Measurements from ENCODE around the gene AACS. TPM values are rescaled to one million over a fixed set of nuclear protein-coding genes. Genes with fewer than 3 reads are reported as not detected.

Gene AACS
- total and polyA plus RNA-seq, 2 of the 4 experiments (the other 2 are of a cell fraction): 22.0 to 24.9 TPM

DNA sequence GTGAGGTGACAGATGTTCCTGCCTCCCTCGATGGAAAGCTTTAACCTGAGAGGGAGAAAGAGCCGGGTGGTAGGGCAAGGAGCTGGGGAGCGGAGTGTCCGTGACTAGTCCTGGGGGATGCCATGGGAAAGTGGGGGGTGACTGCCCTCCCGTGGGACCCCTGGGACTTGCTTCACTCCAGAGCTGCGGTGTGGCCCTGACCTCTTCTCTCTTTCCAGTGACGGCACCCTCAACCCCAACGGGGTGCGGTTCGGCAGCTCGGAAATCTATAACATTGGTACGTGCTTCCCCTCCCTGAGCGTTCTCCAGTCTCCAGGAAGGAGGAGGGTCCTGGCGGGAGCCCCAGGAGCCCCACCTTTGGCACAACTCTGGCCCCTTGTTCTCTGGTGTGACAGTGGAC is 69.3 kb downstream of the AACS start:
- Histone ChIP-seq H4K5ac (ENCODE audit: low read depth, low read length) (no peak overlapping the region), H3K23ac (ENCODE audit: low read depth, low read length) (no peak overlapping the region), H4K8ac (ENCODE audit: low read depth in 2 of 2, low read length in 2 of 2) (no peak overlapping the region), H3K36me3 (ENCODE audit: control insufficient read depth, insufficient read depth, low read length) (peaks cover 9% of the 10 kb centered on the region), H3K9me1 (ENCODE audit: insufficient read depth, low read length) (no peaks in the 10 kb centered on the region), H3K14ac (replicated peaks; ENCODE audit: low read depth, low read length) (no peak overlapping the region), H2AK9ac (replicated peaks; ENCODE audit: low read depth, low read length, poor library complexity) (no peak overlapping the region), H2BK15ac (ENCODE audit: low read depth, low read length) (no peak overlapping the region), H3K79me1 (ENCODE audit: low read depth in 1 of 2, low read length in 2 of 2) (no peaks in the 10 kb centered on the region), H4K91ac (ENCODE audit: insufficient read depth, low read depth, low read length) (no peak overlapping the region), H2BK20ac (ENCODE audit: low read depth, low read length) (no peak overlapping the region), H3K9ac (ENCODE audit: low read depth, low read length) (no peak overlapping the region), H3K4me1 (ENCODE audit: control insufficient read depth, insufficient read depth, low read length) (no peaks in the 10 kb centered on the region), H2AFZ (replicated peaks; ENCODE audit: low read length, poor library complexity) (no peak overlapping the region), H3K27me3 (ENCODE audit: control insufficient read depth, insufficient read depth, low read length) (no peaks in the 10 kb centered on the region), H3K56ac (ENCODE audit: extremely low read depth, insufficient read depth, low read length) (no peak overlapping the region), H3K9me3 (ENCODE audit: control insufficient read depth, insufficient read depth, low read length) (no peaks in the 10 kb centered on the region), H3K4me3 (ENCODE audit: insufficient read depth, low read depth, low read length) (no peak overlapping the region), H3K27ac (ENCODE audit: insufficient read depth, low read length) (no peak overlapping the region), H3K4me2 (ENCODE audit: low read depth, low read length) (no peak overlapping the region), H2BK5ac (ENCODE audit: low read depth, low read length, poor library complexity, severe bottlenecking) (no peak overlapping the region), H2BK120ac (ENCODE audit: low read depth, low read length) (no peak overlapping the region), H3K18ac (ENCODE audit: low read depth, low read length) (no peak overlapping the region), H3K4ac (ENCODE audit: low read depth, low read length) (no peak overlapping the region), H2AK5ac (ENCODE audit: low read depth, low read length) (no peak overlapping the region), H4K20me1 (ENCODE audit: insufficient read depth, low read length) (no peaks in the 10 kb centered on the region)
- DNase-seq (no peak), ATAC-seq (ENCODE audit: low read depth) (no peak)
- TF ChIP-seq, protein P1, sequence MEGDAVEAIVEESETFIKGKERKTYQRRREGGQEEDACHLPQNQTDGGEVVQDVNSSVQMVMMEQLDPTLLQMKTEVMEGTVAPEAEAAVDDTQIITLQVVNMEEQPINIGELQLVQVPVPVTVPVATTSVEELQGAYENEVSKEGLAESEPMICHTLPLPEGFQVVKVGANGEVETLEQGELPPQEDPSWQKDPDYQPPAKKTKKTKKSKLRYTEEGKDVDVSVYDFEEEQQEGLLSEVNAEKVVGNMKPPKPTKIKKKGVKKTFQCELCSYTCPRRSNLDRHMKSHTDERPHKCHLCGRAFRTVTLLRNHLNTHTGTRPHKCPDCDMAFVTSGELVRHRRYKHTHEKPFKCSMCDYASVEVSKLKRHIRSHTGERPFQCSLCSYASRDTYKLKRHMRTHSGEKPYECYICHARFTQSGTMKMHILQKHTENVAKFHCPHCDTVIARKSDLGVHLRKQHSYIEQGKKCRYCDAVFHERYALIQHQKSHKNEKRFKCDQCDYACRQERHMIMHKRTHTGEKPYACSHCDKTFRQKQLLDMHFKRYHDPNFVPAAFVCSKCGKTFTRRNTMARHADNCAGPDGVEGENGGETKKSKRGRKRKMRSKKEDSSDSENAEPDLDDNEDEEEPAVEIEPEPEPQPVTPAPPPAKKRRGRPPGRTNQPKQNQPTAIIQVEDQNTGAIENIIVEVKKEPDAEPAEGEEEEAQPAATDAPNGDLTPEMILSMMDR (conservative IDR thresholded peaks at IDR 0.05; ENCODE audit: low read depth, low read length): no peak
- no peak for TF ChIP-seq BHLHE40 (IDR thresholded peaks at IDR 0.05; ENCODE audit: low read depth, low read length)
- no peak for TF ChIP-seq FOS (IDR thresholded peaks at IDR 0.05; ENCODE audit: low read depth, low read length)
- TF ChIP-seq POLR2A (IDR thresholded peaks at IDR 0.05; ENCODE audit: low read depth, low read length): no peak
- TF ChIP-seq CEBPB (IDR thresholded peaks at IDR 0.05; ENCODE audit: low read depth, low read length): no peak
- no peak for TF ChIP-seq CHD1 (IDR thresholded peaks at IDR 0.05; ENCODE audit: low read depth, low read length)
- no peak for TF ChIP-seq RFX5 (IDR thresholded peaks at IDR 0.05; ENCODE audit: low read depth, low read length)
- no peak for TF ChIP-seq NFE2L2 (IDR thresholded peaks at IDR 0.05; ENCODE audit: low read depth, low read length)
- intact Hi-C loops (cut with micrococcal nuclease) (no loop called here), in situ Hi-C loops (cut with MboI; ENCODE audit: low sequenced_read_pairs) (no loop called here), dilution Hi-C loops (cut with HindIII; ENCODE audit: low sequenced_read_pairs, unreplicated experiment) (no loop called here)
- no CpG with 5 or more reads among the region's 14 CpGs for WGBS, 2 experiments (ENCODE audit: extremely low coverage in 2 of 2, insufficient read length in 1 of 2)
- no TSS peak for BruUV-seq (replicated peaks)
- ChIA-PET POLR2A (ENCODE audit: unreplicated experiment) (no interaction called here), CTCF (no interaction called here)
